ENCODE measurements around the gene AGR2.
"Not testable (repeated sequence)": the region's sequence is repeated elsewhere in the genome, so short reads cannot be mapped to it uniquely, and the experiment has no call there.

The AGR2 gene
- 0 reads per million in 4 donors for total RNA-seq

GRCh38 chr7:16804674-16805439 lies at the start of gene AGR2:
Gene AGR2, minus strand, starts transcription at chr7:16804999. Its CDS starts 3,203 bp downstream, at chr7:16801796.
- DNase-seq = no peak

- DNase-seq = not testable (repeated sequence)
Measured at GRCh38 chr7:16853189-16853588, 48.4 kb upstream of the AGR2 start.

- no peak for DNase-seq
Measured at GRCh38 chr7:16851829-16852228, 47.0 kb upstream of the AGR2 start.

GRCh38 chr7:16850614-16851466 lies 46.0 kb upstream of the AGR2 start:
- no peak for DNase-seq

GRCh38 chr7:16849296-16850148 lies 44.7 kb upstream of the AGR2 start:
- DNase-seq = no peak

- DNase-seq = no peak
Measured at GRCh38 chr7:16847381-16847860, 42.6 kb upstream of the AGR2 start.

GRCh38 chr7:16846601-16847165 lies 41.9 kb upstream of the AGR2 start:
- no peak for DNase-seq

GRCh38 chr7:16845746-16846145 lies 40.9 kb upstream of the AGR2 start:
- no peak for DNase-seq

- no peak for DNase-seq
Measured at GRCh38 chr7:16841681-16842080, 36.9 kb upstream of the AGR2 start.

GRCh38 chr7:16840094-16840493 lies 35.3 kb upstream of the AGR2 start:
- no peak for DNase-seq

GRCh38 chr7:16839646-16840045 lies 34.8 kb upstream of the AGR2 start:
- DNase-seq = no peak

GRCh38 chr7:16838891-16839290 lies 34.1 kb upstream of the AGR2 start:
- DNase-seq = no peak

- DNase-seq = no peak
Measured at GRCh38 chr7:16838386-16838785, 33.6 kb upstream of the AGR2 start.

- no peak for DNase-seq
Measured at GRCh38 chr7:16836481-16836880, 31.7 kb upstream of the AGR2 start.

GRCh38 chr7:16833373-16833772 lies 28.6 kb upstream of the AGR2 start:
- no peak for DNase-seq

- no peak for DNase-seq
Measured at GRCh38 chr7:16826060-16826459, 21.3 kb upstream of the AGR2 start.

- no peak for DNase-seq
Measured at GRCh38 chr7:16822029-16822428, 17.2 kb upstream of the AGR2 start.

- no peak for DNase-seq
Measured at GRCh38 chr7:16818732-16819131, 13.9 kb upstream of the AGR2 start.

GRCh38 chr7:16817536-16817935 lies 12.7 kb upstream of the AGR2 start:
- DNase-seq = no peak

- no peak for DNase-seq
Measured at GRCh38 chr7:16816824-16817223, 12.0 kb upstream of the AGR2 start.

GRCh38 chr7:16815001-16815400 lies 10.2 kb upstream of the AGR2 start:
- no peak for DNase-seq

- no peak for DNase-seq
Measured at GRCh38 chr7:16813232-16813616, 8.4 kb upstream of the AGR2 start.
